Posterior cingulate gyrus (tissue), 11 donors: ENCODE data around the gene OXNAD1.

Source experiments
- DNase-seq, 10 donors: peaks; one replicate each; pipeline versions ENCODE4 v3.0.0 to v3.0.0-alpha.2; 2020 to 2021; ENCODE audit warnings: mixed read lengths in 3 of 10
- intact Hi-C: fragments of 100-400 bp; cut with DNase I; formaldehyde crosslinking; loops from one replicate; pipeline ENCODE4 v1.15.1; 2023

OXNAD1 gene

GRCh38 chr3:16322189-16322588, 57.2 kb downstream of the OXNAD1 start:
- DNase-seq, result no peak
- intact Hi-C loops, result no loop called here

- no peak for DNase-seq
These were observed 58.7 kb downstream of the OXNAD1 start for GRCh38 chr3:16323737-16324136.

GRCh38 chr3:16325850-16326249, 60.8 kb downstream of the OXNAD1 start:
- no peak for DNase-seq
- intact Hi-C loops, result no loop called here

More at GRCh38 chr3:16323737-16324136, 58.7 kb downstream of the OXNAD1 start:
- intact Hi-C loops, result no loop called here

GRCh38 chr3:16326724-16327349, 61.8 kb downstream of the OXNAD1 start:
- no peak for DNase-seq
- intact Hi-C loops, result no loop called here

GRCh38 chr3:16328124-16328523, 63.1 kb downstream of the OXNAD1 start:
- DNase-seq, result no peak
- intact Hi-C loops, result no loop called here

GRCh38 chr3:16329036-16329825, 64.2 kb downstream of the OXNAD1 start:
- no peak for DNase-seq
- intact Hi-C loops, result no loop called here

- peak in 1 of 10 donors; percentile 87 for DNase-seq
- intact Hi-C loops, result no loop called here
These were observed 64.8 kb downstream of the OXNAD1 start for GRCh38 chr3:16329826-16330129.

- DNase-seq, result no peak
- intact Hi-C loops, result no loop called here
These were observed 65.3 kb downstream of the OXNAD1 start for GRCh38 chr3:16330351-16330750.

- intact Hi-C loops, result no loop called here
- DNase-seq, result no peak
These were observed 66.4 kb downstream of the OXNAD1 start for GRCh38 chr3:16331319-16331883.

GRCh38 chr3:16332904-16333426, 68.0 kb downstream of the OXNAD1 start:
- DNase-seq, result no peak
- intact Hi-C loops, result no loop called here

- intact Hi-C loops, result no loop called here
- no peak for DNase-seq
These were observed 69.9 kb downstream of the OXNAD1 start for GRCh38 chr3:16334909-16335308.

GRCh38 chr3:16335333-16335732, 70.3 kb downstream of the OXNAD1 start:
- intact Hi-C loops, result no loop called here

GRCh38 chr3:16335772-16336645, 71.0 kb downstream of the OXNAD1 start:
- DNase-seq, result no peak
- intact Hi-C loops, result no loop called here

More at GRCh38 chr3:16335333-16335732, 70.3 kb downstream of the OXNAD1 start:
- no peak for DNase-seq

- DNase-seq, result no peak
These were observed 71.8 kb downstream of the OXNAD1 start for GRCh38 chr3:16336825-16337224.

GRCh38 chr3:16337856-16338540, 73.0 kb downstream of the OXNAD1 start:
- peak in 1 of 10 donors; percentile 71 for DNase-seq
- intact Hi-C loops, result no loop called here

More at GRCh38 chr3:16336825-16337224, 71.8 kb downstream of the OXNAD1 start:
- intact Hi-C loops, result no loop called here

- no peak for DNase-seq
- intact Hi-C loops, result no loop called here
These were observed 74.0 kb downstream of the OXNAD1 start for GRCh38 chr3:16338999-16339398.

GRCh38 chr3:16343101-16343500, 78.1 kb downstream of the OXNAD1 start:
- no peak for DNase-seq
- intact Hi-C loops, result no loop called here

- DNase-seq, result peak in 1 of 10 donors; percentile 59
- intact Hi-C loops, result no loop called here
These were observed 81.5 kb downstream of the OXNAD1 start for GRCh38 chr3:16346413-16347081.

GRCh38 chr3:16347548-16347947, 82.5 kb downstream of the OXNAD1 start:
- DNase-seq, result no peak
- intact Hi-C loops, result no loop called here
